Measurements from ENCODE around the gene TXK.
A peak's percentile ranks its signal among the peaks of the same experiment; 100 is the strongest.

The TXK gene

DNA sequence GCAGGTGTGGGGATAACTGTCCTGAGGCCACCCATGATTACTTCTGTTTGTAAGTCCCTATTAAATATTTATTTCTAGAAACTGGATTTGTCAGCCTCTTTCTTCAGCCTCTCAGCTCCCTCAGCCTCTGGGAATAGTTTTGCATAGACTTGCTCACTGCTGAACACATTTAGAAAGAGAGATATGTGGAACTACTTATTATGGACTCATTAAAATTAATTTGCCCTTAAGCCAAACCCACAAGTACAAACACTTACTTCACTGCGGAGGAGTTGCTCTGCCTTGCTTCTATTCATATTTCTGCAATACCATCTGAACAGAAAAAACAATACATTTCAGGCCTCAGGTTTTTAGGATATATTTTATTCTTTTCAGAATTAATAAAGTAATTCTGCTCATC is 22.4 kb upstream of the TXK start:
- TF ChIP-seq, protein P1, sequence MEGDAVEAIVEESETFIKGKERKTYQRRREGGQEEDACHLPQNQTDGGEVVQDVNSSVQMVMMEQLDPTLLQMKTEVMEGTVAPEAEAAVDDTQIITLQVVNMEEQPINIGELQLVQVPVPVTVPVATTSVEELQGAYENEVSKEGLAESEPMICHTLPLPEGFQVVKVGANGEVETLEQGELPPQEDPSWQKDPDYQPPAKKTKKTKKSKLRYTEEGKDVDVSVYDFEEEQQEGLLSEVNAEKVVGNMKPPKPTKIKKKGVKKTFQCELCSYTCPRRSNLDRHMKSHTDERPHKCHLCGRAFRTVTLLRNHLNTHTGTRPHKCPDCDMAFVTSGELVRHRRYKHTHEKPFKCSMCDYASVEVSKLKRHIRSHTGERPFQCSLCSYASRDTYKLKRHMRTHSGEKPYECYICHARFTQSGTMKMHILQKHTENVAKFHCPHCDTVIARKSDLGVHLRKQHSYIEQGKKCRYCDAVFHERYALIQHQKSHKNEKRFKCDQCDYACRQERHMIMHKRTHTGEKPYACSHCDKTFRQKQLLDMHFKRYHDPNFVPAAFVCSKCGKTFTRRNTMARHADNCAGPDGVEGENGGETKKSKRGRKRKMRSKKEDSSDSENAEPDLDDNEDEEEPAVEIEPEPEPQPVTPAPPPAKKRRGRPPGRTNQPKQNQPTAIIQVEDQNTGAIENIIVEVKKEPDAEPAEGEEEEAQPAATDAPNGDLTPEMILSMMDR (IDR thresholded peaks at IDR 0.05; ENCODE audit: control extremely low read depth, extremely low read depth, low read depth, missing control alignments): no peak
- DNase-seq (ENCODE audit: extremely low spot score): no peak
- ChIA-PET POLR2A (interaction anchor here (0.6 kb wide), 1 partner anchor 92 kb away, joined by 3 read pairs; no protein-coding TSS in a partner anchor), CTCF (interaction anchor here (1.6 to 1.7 kb wide), 2 partner anchors 11 to 26 kb away, joined by 4 to 5 read pairs; no protein-coding TSS in a partner anchor)

DNA sequence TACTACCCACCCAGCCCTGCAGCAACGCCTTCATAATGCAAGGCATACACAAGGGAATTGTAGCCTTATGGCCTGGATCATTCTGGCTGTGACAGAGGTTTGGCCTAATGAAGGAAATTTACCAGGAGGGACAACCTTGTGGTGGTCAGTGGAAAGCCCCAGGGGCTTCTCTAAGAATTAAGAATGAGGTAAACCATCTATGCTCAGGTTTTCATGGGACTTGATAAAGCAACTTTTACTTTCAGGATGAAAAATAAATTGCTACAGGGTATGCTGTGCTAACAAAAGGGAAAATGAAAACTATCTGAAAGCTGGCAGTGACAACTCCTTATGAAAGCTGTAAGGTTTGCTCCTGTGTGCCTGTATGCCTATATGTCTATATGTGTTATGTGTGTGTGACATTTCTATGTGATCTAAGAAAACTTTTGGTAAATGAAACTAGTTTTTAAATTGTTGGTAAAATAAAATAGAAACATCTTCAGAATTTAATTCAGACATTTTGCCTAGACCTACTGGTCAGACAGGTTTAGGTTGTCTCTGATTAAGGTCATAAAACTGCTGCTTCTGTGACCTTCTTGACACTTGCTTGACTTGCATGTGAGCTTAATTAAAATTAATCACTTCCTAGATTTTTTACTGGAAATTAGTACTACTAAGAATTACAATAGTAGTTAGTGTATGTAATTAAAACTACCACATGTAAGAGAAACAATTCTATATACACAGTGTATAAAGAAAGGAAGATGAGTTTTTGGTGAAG is 19.9 kb upstream of the TXK start:
- POLR2A ChIA-PET: no interaction called here
- DNase-seq (ENCODE audit: extremely low spot score): peak; percentile 23
- TF ChIP-seq, protein P1 (IDR thresholded peaks at IDR 0.05; ENCODE audit: control extremely low read depth, extremely low read depth, low read depth, missing control alignments): no peak
- CTCF ChIA-PET: interaction anchor here (0.8 to 2.0 kb wide), 4 partner anchors 11 to 136 kb away, joined by 3 to 6 read pairs (median 4); no protein-coding TSS in a partner anchor

DNA sequence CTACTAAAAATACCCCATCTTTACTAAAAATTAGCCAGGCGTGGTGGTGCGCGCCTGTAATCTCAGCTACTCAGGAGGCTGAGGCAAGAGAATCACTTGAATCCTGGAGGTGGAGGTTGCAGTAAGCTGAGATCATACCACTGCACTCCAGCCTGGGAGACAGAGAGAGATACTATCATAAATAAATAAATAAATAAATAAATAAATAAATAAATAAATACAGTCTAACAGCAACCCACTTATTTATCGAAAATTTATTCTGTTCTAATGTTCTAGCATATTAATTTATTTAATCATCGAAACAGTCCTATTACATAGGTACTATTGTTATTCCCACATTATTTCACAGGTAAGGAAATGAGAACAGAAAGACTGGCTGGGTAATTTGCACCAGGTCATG is 18.2 kb upstream of the TXK start:
- ChIA-PET CTCF (interaction anchor here (1.2 kb wide), 1 partner anchor 138 kb away, joined by 3 read pairs; no protein-coding TSS in a partner anchor), POLR2A (no interaction called here)
- DNase-seq (ENCODE audit: extremely low spot score): no peak
- TF ChIP-seq, protein P1 (IDR thresholded peaks at IDR 0.05; ENCODE audit: control extremely low read depth, extremely low read depth, low read depth, missing control alignments): no peak

GRCh38 chr4:48149827-48150370 is 15.8 kb upstream of the TXK start:
- POLR2A ChIA-PET: no interaction called here
- no peak for DNase-seq (ENCODE audit: extremely low spot score)
- TF ChIP-seq, protein P1 (IDR thresholded peaks at IDR 0.05; ENCODE audit: control extremely low read depth, extremely low read depth, low read depth, missing control alignments): no peak
- CTCF ChIA-PET: interaction anchor here (0.9 to 1.4 kb wide), 5 partner anchors 8 to 389 kb away, joined by 3 to 4 read pairs (median 4); no protein-coding TSS in a partner anchor

DNA sequence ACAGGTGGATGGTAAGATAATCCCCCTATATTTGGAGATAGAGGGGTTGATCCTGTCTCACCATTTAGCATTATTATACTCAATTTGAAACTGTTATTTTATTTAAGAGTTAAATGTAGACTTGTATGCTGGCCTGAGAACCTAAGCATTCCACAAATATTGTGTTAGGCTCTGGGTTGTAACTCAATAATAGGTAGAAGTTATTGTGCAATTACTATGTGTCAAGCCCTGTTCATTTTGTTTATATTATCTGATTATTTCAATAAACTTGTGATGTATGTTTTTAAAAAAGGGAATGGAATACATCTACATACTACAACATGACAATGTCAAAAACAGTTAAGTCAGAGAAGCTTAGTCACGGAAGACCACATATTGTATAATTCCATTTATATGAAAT is 13.6 kb upstream of the TXK start:
- POLR2A ChIA-PET: no interaction called here
- no peak for DNase-seq (ENCODE audit: extremely low spot score)
- CTCF ChIA-PET: interaction anchor here (1.3 kb wide), 1 partner anchor 9 kb away, joined by 3 read pairs; no protein-coding TSS in a partner anchor
- TF ChIP-seq, protein P1 (IDR thresholded peaks at IDR 0.05; ENCODE audit: control extremely low read depth, extremely low read depth, low read depth, missing control alignments): no peak

- CTCF ChIA-PET: interaction anchor here (0.7 to 7.6 kb wide), 4 partner anchors 13 to 405 kb away, joined by 3 to 44 read pairs (median 3); no protein-coding TSS in a partner anchor
These were observed 7.0 kb upstream of the TXK start for GRCh38 chr4:48141048-48141447.

More at GRCh38 chr4:48141048-48141447, 7.0 kb upstream of the TXK start:
- TF ChIP-seq, protein P1 (IDR thresholded peaks at IDR 0.05; ENCODE audit: control extremely low read depth, extremely low read depth, low read depth, missing control alignments): peak; percentile 13
- POLR2A ChIA-PET: no interaction called here
- DNase-seq (ENCODE audit: extremely low spot score): peak; percentile 41
